ENCODE data around the gene ABHD14A.
"Not testable (repeated sequence)": the region's sequence is repeated elsewhere in the genome, so short reads cannot be mapped to it uniquely, and the experiment has no call there.

Gene ABHD14A

GRCh38 chr3:51993657-51994056 lies 18.8 kb downstream of the ABHD14A start:
- not testable (repeated sequence) for DNase-seq (ENCODE audit: low read depth in 2 of 2, low spot score in 1 of 2)

DNA sequence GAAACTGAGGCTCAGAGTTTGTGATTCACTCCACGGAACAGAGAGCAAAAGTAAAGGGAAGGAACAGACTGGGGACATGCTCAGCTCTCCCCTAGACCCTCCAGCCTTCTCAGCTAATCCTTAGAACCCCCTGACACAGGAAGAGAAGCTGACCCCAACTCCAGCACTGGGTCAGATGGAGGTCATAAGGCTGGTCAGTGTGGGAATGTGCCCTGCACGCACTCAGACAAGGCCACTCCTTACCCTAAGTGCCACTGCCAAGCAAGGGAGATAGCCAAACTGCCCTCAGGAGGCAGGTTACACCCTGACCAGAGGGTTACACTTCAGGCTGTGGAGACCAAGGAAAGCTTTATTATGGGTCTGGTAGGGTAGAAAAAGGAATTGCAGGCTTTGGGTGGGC lies 19.7 kb downstream of the ABHD14A start:
- no peak for DNase-seq (ENCODE audit: low read depth in 2 of 2, low spot score in 1 of 2)

- peak; percentile 82 to 85 for DNase-seq (ENCODE audit: low read depth in 2 of 2, low spot score in 1 of 2)
Measured at GRCh38 chr3:51995346-51996163, 20.7 kb downstream of the ABHD14A start, which contains the start of gene RPL29. Gene RPL29 (minus strand): TSS chr3:51995895. CDS start chr3:51995461, 434 bp downstream.

GRCh38 chr3:51997172-51997571 lies 22.3 kb downstream of the ABHD14A start:
- no peak for DNase-seq (ENCODE audit: low read depth in 2 of 2, low spot score in 1 of 2)

GRCh38 chr3:51997935-51998596 lies 23.2 kb downstream of the ABHD14A start:
- DNase-seq (ENCODE audit: low read depth in 2 of 2, low spot score in 1 of 2): no peak

- DNase-seq (ENCODE audit: low read depth in 2 of 2, low spot score in 1 of 2): no peak
Measured at GRCh38 chr3:51998774-51999173, 23.9 kb downstream of the ABHD14A start.

DNA sequence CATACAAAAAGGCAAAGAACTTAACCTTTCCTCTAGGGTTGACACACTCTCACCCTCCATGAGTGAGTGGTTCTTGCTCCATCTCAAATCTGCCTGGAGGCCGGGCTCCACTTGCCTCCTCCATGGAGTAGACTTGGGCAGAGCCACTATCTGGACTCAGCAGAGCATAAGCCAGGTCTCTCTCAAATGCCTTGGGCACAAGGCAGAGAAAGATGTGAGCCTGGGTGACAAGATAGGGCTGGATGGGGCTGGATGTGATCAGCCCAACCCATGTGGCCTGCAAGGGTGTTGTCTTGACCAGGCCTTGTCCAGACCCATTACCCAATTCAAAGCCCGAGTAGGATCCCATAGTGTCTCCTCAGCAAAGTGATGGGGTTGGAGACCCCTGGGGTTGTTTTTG lies 25.0 kb downstream of the ABHD14A start:
- DNase-seq (ENCODE audit: low read depth in 2 of 2, low spot score in 1 of 2): no peak

DNA sequence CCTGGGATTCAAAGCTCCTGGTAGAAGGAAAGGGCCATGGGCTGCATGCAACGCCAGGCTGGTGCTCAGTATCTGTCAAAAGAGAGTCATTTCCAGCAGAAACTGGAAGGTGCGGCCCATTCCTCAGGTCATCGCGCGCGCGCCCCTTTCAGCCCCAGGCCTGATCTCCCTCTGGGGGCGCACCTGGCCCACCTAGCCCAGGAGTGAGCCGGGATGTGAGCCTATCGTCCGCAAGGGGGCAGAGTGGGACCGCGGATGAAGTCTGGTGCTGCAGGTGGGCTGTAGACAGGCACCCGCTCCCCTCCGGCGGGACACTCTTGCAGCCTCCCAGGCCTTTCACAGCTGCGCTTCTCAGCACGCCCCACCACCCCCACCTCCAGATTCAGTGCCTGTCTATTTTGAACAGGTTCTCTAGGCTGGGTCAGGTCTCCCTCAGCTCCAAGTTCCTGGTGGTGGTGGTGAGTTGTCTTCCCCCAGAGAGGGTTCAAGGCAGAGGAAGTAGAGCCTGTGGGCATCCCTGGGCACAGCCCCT lies 26.6 kb downstream of the ABHD14A start:
- DNase-seq (ENCODE audit: low read depth in 2 of 2, low spot score in 1 of 2): peak; percentile 66 to 75

- no peak for DNase-seq (ENCODE audit: low read depth in 2 of 2, low spot score in 1 of 2)
Measured at GRCh38 chr3:52002748-52003147, 27.9 kb downstream of the ABHD14A start.

DNA sequence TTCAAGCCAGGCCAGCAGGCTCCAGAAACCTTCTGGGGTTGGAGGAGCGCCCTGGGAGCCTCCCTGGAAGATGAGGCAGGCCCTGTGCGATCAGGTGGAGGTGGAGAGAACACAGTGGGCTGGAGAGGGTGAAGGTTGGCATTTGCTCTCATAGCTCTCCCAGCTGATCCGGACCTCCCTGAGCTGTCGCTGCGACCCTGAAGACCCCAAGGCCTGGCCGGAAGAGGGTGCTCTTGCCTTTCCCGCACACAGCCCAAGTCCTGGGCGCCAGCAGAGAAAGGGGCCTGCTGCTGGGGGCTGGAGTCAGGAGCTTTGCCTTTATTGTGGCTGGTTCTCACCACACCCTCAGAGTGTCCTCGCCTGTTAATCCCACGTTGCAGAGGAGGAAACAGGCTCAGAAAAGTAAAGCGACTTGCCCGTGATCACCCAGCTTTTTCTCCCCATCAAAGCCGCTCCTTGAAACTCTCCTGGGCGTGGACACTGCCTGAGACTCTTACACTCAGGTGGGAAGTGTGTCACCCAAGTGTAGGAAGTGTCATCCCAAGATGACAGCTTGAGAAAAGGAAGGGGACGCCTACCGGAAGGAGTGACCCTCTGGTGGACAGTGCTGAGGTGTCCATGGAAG lies 29.4 kb downstream of the ABHD14A start:
- no peak for DNase-seq (ENCODE audit: low read depth in 2 of 2, low spot score in 1 of 2)

DNA sequence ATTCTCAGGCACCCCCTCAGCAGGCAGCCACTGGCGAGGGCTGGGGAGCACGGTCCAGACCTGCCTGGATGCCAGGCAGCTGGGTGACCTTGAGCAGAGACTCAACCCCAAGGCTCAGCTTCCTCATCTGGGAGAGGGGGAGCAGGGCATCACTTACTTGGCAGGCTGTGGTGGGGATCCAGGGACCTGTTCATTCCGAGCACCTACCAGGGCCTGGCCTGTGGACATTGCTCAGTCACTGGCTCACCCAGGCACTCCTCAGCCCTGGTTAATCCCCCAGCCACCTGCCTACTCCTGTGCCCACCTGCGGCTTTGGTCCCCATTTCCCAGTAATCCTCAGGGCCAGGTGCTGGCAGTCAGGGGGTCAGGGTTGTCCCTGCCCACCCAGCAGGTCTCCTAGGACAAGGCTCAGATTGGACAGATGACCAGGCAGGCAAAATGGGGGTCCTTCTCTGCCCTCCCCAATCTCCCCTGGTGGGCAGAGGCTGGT lies 30.1 kb downstream of the ABHD14A start:
- no peak for DNase-seq (ENCODE audit: low read depth in 2 of 2, low spot score in 1 of 2)

GRCh38 chr3:52005571-52005986 lies 30.7 kb downstream of the ABHD14A start:
- no peak for DNase-seq (ENCODE audit: low read depth in 2 of 2, low spot score in 1 of 2)

- DNase-seq (ENCODE audit: low read depth in 2 of 2, low spot score in 1 of 2): no peak
Measured at GRCh38 chr3:52006017-52006819, 31.4 kb downstream of the ABHD14A start.

GRCh38 chr3:52006820-52007133 lies 31.9 kb downstream of the ABHD14A start:
- DNase-seq (ENCODE audit: low read depth in 2 of 2, low spot score in 1 of 2): no peak

DNA sequence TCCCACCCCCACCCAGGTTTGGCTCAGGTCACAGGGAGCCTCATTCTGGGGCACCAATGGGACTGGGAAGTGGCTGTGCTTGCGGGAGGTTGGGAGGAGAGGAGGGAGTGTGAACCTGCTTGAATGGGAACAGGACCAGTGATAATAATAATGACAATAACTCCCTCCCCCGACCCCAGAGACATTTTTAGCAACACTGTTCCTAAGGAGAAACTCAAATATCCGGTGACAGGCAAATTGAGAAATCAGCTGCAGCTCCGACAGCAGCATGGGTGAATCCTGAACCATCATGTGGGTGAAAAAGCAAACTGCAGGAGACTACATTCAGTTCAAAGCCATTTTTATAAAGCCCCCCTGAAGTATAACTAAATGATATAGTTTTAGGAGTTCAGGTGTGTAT lies 32.4 kb downstream of the ABHD14A start:
- DNase-seq (ENCODE audit: low read depth in 2 of 2, low spot score in 1 of 2): no peak

DNA sequence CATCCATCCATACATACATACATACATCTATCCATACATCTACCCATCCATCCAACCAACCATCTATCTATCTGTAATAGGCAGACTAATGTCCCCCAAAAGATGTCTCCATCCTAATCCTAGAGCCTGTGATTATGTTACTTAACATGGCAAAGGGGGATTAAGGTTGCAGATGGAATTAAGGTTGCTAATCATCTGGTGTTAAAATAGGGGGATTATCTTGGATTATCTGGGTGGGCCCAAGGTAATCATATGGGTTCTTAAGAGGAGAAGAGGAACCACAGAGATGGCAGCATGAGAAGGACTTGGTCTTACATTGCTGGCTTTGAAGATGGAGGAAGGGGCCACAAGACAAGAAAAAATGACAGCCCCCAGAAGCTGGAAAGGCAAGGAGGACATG lies 35.6 kb downstream of the ABHD14A start:
- no peak for DNase-seq (ENCODE audit: low read depth in 2 of 2, low spot score in 1 of 2)

DNA sequence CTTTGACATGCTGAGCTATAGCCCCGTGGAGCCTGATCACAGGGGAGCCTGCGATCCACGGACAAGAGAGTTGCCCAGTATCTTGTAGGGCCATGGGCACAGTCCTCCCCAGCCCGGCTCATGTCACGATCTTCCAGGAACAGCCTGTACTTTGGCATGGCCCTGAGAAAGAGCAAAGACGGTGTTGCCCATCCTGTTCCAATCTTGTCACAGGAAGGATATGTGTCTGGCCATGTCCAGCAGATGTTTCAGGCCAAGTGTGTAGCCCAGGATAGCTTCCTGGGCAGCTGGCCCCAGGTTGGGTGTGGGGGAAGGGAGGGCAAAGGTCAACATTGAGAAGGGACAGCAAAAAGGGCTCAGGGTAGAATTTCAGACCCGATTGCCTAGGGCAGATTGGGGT lies 37.8 kb downstream of the ABHD14A start:
- DNase-seq (ENCODE audit: low read depth in 2 of 2, low spot score in 1 of 2): no peak

DNA sequence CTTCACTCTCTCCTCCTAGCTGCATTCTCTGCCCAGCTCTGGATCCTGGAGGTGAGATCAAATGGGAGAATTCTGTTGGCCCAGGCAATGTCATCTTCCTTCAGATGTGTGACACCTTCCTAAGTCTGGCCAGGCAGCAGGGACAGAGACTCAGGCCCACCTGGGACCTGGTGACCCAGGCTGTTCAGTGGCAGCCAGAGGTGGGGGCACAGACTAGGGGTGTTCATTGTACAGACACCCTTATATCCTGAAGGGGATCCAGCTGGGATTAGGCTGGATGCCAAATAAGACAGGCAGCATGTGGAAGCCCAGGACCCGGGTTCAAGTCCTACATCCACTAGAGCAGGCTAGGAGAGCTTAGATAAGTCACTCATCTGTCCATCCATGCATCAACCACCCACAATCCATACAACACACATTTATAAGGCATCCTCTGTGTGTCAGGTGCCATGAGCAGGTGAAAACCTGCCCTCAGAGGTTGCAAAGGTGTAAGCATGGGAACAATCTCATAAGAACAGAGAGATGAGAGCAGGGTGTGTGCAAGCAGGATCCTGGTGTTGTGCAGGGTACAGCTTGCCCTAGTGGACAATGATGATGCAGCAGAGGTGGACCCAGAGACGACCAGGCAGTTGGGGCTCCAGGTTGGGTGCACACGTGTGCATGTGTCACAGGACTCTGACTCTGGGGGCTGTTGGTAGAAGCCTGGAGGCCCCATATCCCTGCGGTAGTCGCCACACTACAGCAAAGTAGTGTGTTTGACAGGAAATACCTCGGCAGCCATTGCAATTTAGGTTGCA lies 39.1 kb downstream of the ABHD14A start:
- no peak for DNase-seq (ENCODE audit: low read depth in 2 of 2, low spot score in 1 of 2)

- DNase-seq (ENCODE audit: low read depth in 2 of 2, low spot score in 1 of 2): no peak
Measured at GRCh38 chr3:52014613-52015012, 39.7 kb downstream of the ABHD14A start.

Measured in stimulated activated CD8-positive, alpha-beta memory T cell treated with anti-CD3 and anti-CD28 coated beads, Interleukin-4, amount 100 ng/mL, for 4 hours (primary cell).